K562 (cell line): ENCODE results near the gene SHISA2. TPM values are rescaled to one million over a fixed set of nuclear protein-coding genes. Genes with fewer than 3 reads are reported as not detected.

Source experiments
- ATAC-seq: fragments of 200-7000 bp; cut with Tn5 transposase; 3 replicates; pipeline ENCODE4 v1.9.1; 2020; ENCODE audit warnings: moderate library complexity
- BruUV-seq: library from RNA; stranded (reverse); fragments of 400-500 nt; replicated peaks from 2 replicates; lab custom pipeline; 2021; lab: Mats Ljungman, UMichigan
- CTCF ChIA-PET: fragments of 300-600 bp; formaldehyde crosslinking; extraction: SDS; loops from one replicate; lab custom pipeline; 2021; ENCODE audit warnings: low intra/inter-chr PET ratio; lab: Yijun Ruan, JAX
- POLR2A ChIA-PET: fragments of 300-600, 350-650 bp; sonication (Branson Sonifier 250); formaldehyde crosslinking; extraction: SDS; loops from one replicate; lab custom pipeline; 2021; ENCODE audit warnings: antibody characterized with exemption, inconsistent platforms; lab: Yijun Ruan, JAX
- DNase-seq, 4 experiments: peaks; one replicate each; pipeline versions ENCODE4 v3.0.0 to v3.0.0-alpha.2; 2011 to 2018; ENCODE audit warnings: low spot score in 3 of 4, mixed read lengths in 3 of 4; ENCODE audit errors: extremely low read depth in 1 of 4
- FAIRE-seq: peaks from 2 replicates; lab custom pipeline; 2011; peaks lifted over from hg19 to GRCh38; lab: Jason Lieb, UNC
- H2AFZ ChIP-seq: 2 replicates; pipeline ENCODE4 v1.6.0; 2011; ENCODE audit warnings: low read depth, low read length, control low read depth, inconsistent platforms
- H3K27ac ChIP-seq: fragments of 200-600 bp; 3 replicates; pipeline ENCODE4 v1.8.0; 2011; ENCODE audit warnings: low read depth, mild to moderate bottlenecking, control low read depth, inconsistent platforms, low read length, moderate library complexity, mixed read lengths; ENCODE audit errors: extremely low read depth
- H3K27me3 ChIP-seq, 2 experiments: fragments of 300-600 bp in 1 of 2; 2 replicates in 1 of 2; 3 replicates in 1 of 2; pipeline versions ENCODE4 v1.6.0 to v1.8.0; 2011; ENCODE audit warnings: inconsistent platforms in 2 of 2, low read length in 2 of 2, mild to moderate bottlenecking in 1 of 2, mixed read lengths in 1 of 2, moderate library complexity in 1 of 2; ENCODE audit not compliant: control insufficient read depth in 2 of 2, insufficient read depth in 2 of 2
- H3K36me3 ChIP-seq: fragments of 300-600 bp; 3 replicates; pipeline ENCODE4 v1.8.0; 2011; ENCODE audit warnings: mild to moderate bottlenecking, low read length, inconsistent platforms; ENCODE audit not compliant: control insufficient read depth, insufficient read depth
- H3K4me1 ChIP-seq, 2 experiments: fragments of 200-600 bp in 1 of 2; replicated peaks in 1 of 2; 2 replicates in 1 of 2; 3 replicates in 1 of 2; pipeline versions ENCODE4 v1.5.1 to v1.8.0; 2011; ENCODE audit warnings: inconsistent platforms in 2 of 2, low read length in 2 of 2, mild to moderate bottlenecking in 1 of 2, mixed read lengths in 1 of 2, moderate library complexity in 1 of 2; ENCODE audit not compliant: control insufficient read depth in 2 of 2, insufficient read depth in 2 of 2
- H3K4me2 ChIP-seq: 2 replicates; pipeline ENCODE4 v1.6.1; 2011; ENCODE audit warnings: low read length, control low read depth, inconsistent platforms, mixed read lengths; ENCODE audit not compliant: insufficient read depth
- H3K4me3 ChIP-seq: fragments of 200-600 bp; sonication (generic), shearing (Covaris generic); 2 replicates; pipeline ENCODE4 v1.5.1; 2016; ENCODE audit warnings: control low read depth, inconsistent platforms
- H3K79me2 ChIP-seq: fragments of 200-600 bp; 3 replicates; pipeline ENCODE4 v1.8.0; 2011; ENCODE audit warnings: low read length, inconsistent platforms; ENCODE audit not compliant: control insufficient read depth, insufficient read depth
- H3K9ac ChIP-seq, 2 experiments: 2 replicates each; pipeline versions ENCODE4 v1.6.0 to v1.6.1; 2011; ENCODE audit warnings: low read depth in 2 of 2, low read length in 2 of 2, control low read depth in 1 of 2, inconsistent platforms in 1 of 2, mild to moderate bottlenecking in 1 of 2, mixed read lengths in 1 of 2; ENCODE audit not compliant: insufficient read depth in 1 of 2
- H3K9me1 ChIP-seq: one replicate; pipeline ENCODE4 v1.6.0; 2011; ENCODE audit warnings: inconsistent platforms, mild to moderate bottlenecking, low read length, moderate library complexity; ENCODE audit not compliant: control insufficient read depth, insufficient read depth
- H3K9me3 ChIP-seq: replicated peaks from 2 replicates; pipeline ENCODE4 v1.5.1; 2011; ENCODE audit warnings: low read depth, low read length, inconsistent platforms; ENCODE audit not compliant: control insufficient read depth, insufficient read depth
- H4K20me1 ChIP-seq: replicated peaks from 2 replicates; pipeline ENCODE4 v1.6.1; 2011; ENCODE audit warnings: low read length, inconsistent platforms, mixed read lengths; ENCODE audit not compliant: control insufficient read depth, insufficient read depth
- BACH1 ChIP-seq: fragments of 200-800 bp; sonication (Bioruptor generic); IDR thresholded peaks from 2 replicates; pipeline ENCODE4 v1.6.1; 2016; ENCODE audit warnings: missing genetic modification characterization, missing compliant biosample characterization
- BCLAF1 ChIP-seq, 2 experiments: fragments of 450-650 bp in 1 of 2; IDR thresholded peaks; 2 replicates each; pipeline ENCODE4 v1.6.1; 2011 to 2017; ENCODE audit warnings: low read depth in 2 of 2, antibody characterized with exemption in 1 of 2, borderline replicate concordance in 1 of 2, low read length in 1 of 2, mild to moderate bottlenecking in 1 of 2, mixed read lengths in 1 of 2; ENCODE audit not compliant: control insufficient read depth in 1 of 2
- BMI1 ChIP-seq: fragments of 150-350 bp; IDR thresholded peaks from 2 replicates; pipeline ENCODE4 v1.6.1; 2014; ENCODE audit warnings: low read length
- BRCA1 ChIP-seq, 2 experiments: fragments of 450-650 bp in 1 of 2; sonication (generic) in 1 of 2; formaldehyde crosslinking in 1 of 2; IDR thresholded peaks; 2 replicates each; pipeline versions ENCODE4 v1.5.0 to v1.6.1; 2017 to 2020; ENCODE audit warnings: mild to moderate bottlenecking in 1 of 2, missing genetic modification reagents in 1 of 2
- CHD2 ChIP-seq: IDR thresholded peaks from 2 replicates; pipeline ENCODE4 v1.6.1; 2011; ENCODE audit warnings: low read depth, low read length
- GTF2F1 ChIP-seq: IDR thresholded peaks from 2 replicates; pipeline ENCODE4 v1.6.1; 2011; ENCODE audit warnings: low read depth, low read length, improper control_type of control experiment
- HDGF ChIP-seq: fragments of 450-650 bp; IDR thresholded peaks from 2 replicates; pipeline ENCODE4 v1.6.1; 2016
- HMG20B ChIP-seq: fragments of 250-450 bp; sonication (Bioruptor Pico); IDR thresholded peaks from 2 replicates; pipeline ENCODE4 v1.5.0; 2021; ENCODE audit warnings: mild to moderate bottlenecking
- LEF1 ChIP-seq: fragments of 450-650 bp; IDR thresholded peaks from 2 replicates; pipeline ENCODE4 v1.6.1; 2016; ENCODE audit warnings: mild to moderate bottlenecking
- NFATC3 ChIP-seq: fragments of 450-650 bp; IDR thresholded peaks from 2 replicates; pipeline ENCODE4 v1.6.1; 2017; ENCODE audit warnings: mild to moderate bottlenecking
- SNRNP70 ChIP-seq: fragments of 200-400 bp; formaldehyde crosslinking; optimal IDR thresholded peaks from 2 replicates; pipeline ENCODE3; 2017; ENCODE audit warnings: low read depth, low read length
- TAF1 ChIP-seq: IDR thresholded peaks from 2 replicates; pipeline ENCODE4 v1.6.1; 2011; ENCODE audit warnings: mild to moderate bottlenecking, low read length, moderate library complexity; ENCODE audit not compliant: insufficient read depth, control insufficient read depth, severe bottlenecking; ENCODE audit errors: extremely low read depth
- ZBTB34 ChIP-seq: fragments of 250-450 bp; sonication (Bioruptor Pico); IDR thresholded peaks from 2 replicates; pipeline ENCODE4 v1.8.0; 2021; ENCODE audit warnings: mild to moderate bottlenecking, moderate library complexity
- ZNF75A ChIP-seq: fragments of 450-650 bp; formaldehyde crosslinking; IDR thresholded peaks from 2 replicates; pipeline ENCODE4 v1.4.0; 2020; ENCODE audit warnings: mild to moderate bottlenecking
- WGBS: fragments of 100-300 bp; shearing (Covaris generic); methylation state at CpG from one replicate; pipeline ENCODE4 v1.1.6; 2016; ENCODE audit warnings: low coverage, mixed read lengths; ENCODE audit not compliant: insufficient coverage; ENCODE audit errors: missing lambda C conversion rate; 5-methylcytosine and 5-hydroxymethylcytosine counted together
- in situ Hi-C: fragments of 300-500 bp; cut with MboI; formaldehyde crosslinking; loops from 4 replicates; pipeline ENCODE4 v1.15.0; 2018; ENCODE audit warnings: inconsistent platforms, mixed read lengths
- intact Hi-C: fragments of 100-400 bp; cut with micrococcal nuclease; formaldehyde crosslinking; loops from 2 replicates; pipeline ENCODE4 v1.14.2; 2022
- polyA plus RNA-seq, 8 experiments: library from polyadenylated mRNA; depleted of rRNA in 4 of 8; stranded (reverse) in 5 of 8; unstranded in 3 of 8; fragments of >200 nt; fragmentation: Nextera tagmentation in 2 of 8; fragmentation: Illumina TruSeq in 1 of 8; extraction: Ambion mirVana in 2 of 8; extraction: Trizol in 1 of 8; gene quantifications; 2 replicates each; pipeline versions ENCODE4 v1.2.1 to v1.2.3, GENCODE V29; 2011 to 2014; ENCODE audit warnings: inconsistent platforms in 1 of 8, missing spikeins in 1 of 8
- total RNA-seq, 7 experiments: library from RNA; depleted of rRNA in 6 of 7; stranded (reverse); fragments of >200 nt in 6 of 7; fragmentation: Illumina TruSeq in 2 of 7; extraction: Trizol in 2 of 7; gene quantifications; 2 replicates each; pipeline versions ENCODE4 v1.2.1 to v1.2.3, GENCODE V29; 2011 to 2021; ENCODE audit warnings: low replicate concordance in 1 of 7
- TF ChIP-seq, protein P1 (sequence below), 3 experiments: fragments of 200-800 bp in 1 of 3; sonication (Bioruptor generic) in 1 of 3; sonication (generic) in 1 of 3; formaldehyde crosslinking in 1 of 3; IDR thresholded peaks; 2 replicates each; pipeline versions ENCODE4 v1.6.1 to v1.8.0; 2016 to 2022; ENCODE audit warnings: mild to moderate bottlenecking in 2 of 3, missing compliant biosample characterization in 2 of 3, missing genetic modification characterization in 2 of 3, missing genetic modification reagents in 1 of 3
- TF ChIP-seq, protein P2 (sequence below): fragments of 250-450 bp; sonication (Bioruptor Pico); IDR thresholded peaks from 2 replicates; pipeline ENCODE4 v1.5.1; 2021; ENCODE audit warnings: mild to moderate bottlenecking

The SHISA2 gene
- total and polyA plus RNA-seq, 9 of the 15 experiments (the other 6 are each of a cell fraction or from before 2014, with no cell fraction given): not detected

- H2AFZ ChIP-seq: no peak overlapping the region
- no peaks in the 10 kb centered on the region for H3K9me3 ChIP-seq
- no peak overlapping the region for H3K4me2 ChIP-seq
- 7% methylated on average over 6 of the region's 6 CpGs for WGBS
- POLR2A ChIA-PET: no interaction called here
- H3K4me3 ChIP-seq: no peak overlapping the region
- no peaks in the 10 kb centered on the region for H3K36me3 ChIP-seq
- no peaks in the 10 kb centered on the region for H4K20me1 ChIP-seq
- no TSS peak for BruUV-seq
- intact Hi-C loops (loop anchor here (5.0 kb wide), 1 partner anchor 490 kb away; no protein-coding TSS in a partner anchor), in situ Hi-C loops (loop anchor here (10.0 kb wide), 1 partner anchor 487 kb away; no protein-coding TSS in a partner anchor)
- H3K9ac ChIP-seq: no peak overlapping the region
- no peaks in the 10 kb centered on the region for H3K79me2 ChIP-seq
- CTCF ChIA-PET: no interaction called here
- DNase-seq: no peak
- H3K27me3 ChIP-seq: no peaks in the 10 kb centered on the region
- H3K4me1 ChIP-seq: no peaks in the 10 kb centered on the region
- ATAC-seq: no peak
- no peaks in the 10 kb centered on the region for H3K9me1 ChIP-seq
- H3K27ac ChIP-seq: no peak overlapping the region
- no peak for FAIRE-seq
- TF ChIP-seq, protein P1, sequence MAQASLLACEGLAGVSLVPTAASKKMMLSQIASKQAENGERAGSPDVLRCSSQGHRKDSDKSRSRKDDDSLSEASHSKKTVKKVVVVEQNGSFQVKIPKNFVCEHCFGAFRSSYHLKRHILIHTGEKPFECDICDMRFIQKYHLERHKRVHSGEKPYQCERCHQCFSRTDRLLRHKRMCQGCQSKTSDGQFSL (CRISPR knock-in tag; IDR thresholded peaks at IDR 0.05): no peak
- TF ChIP-seq, protein P1 (tag; IDR thresholded peaks at IDR 0.05): no peak
- TF ChIP-seq SNRNP70 (no peak), ZNF75A (CRISPR knock-in tag) (no peak), LEF1 (no peak), CHD2 (no peak), HMG20B (no peak), BACH1 (tag) (no peak), NFATC3 (no peak), GTF2F1 (no peak), ZBTB34 (no peak), BMI1 (no peak), TAF1 (no peak), BCLAF1 (IDR thresholded peaks at IDR 0.05; ENCODE audit: borderline replicate concordance in 1 of 2, control insufficient read depth in 1 of 2, low read depth in 2 of 2, low read length in 1 of 2) (no peak), BRCA1 (IDR thresholded peaks at IDR 0.05) (no peak), BRCA1 (CRISPR knock-in tag; IDR thresholded peaks at IDR 0.05) (no peak), HDGF (no peak)
- TF ChIP-seq, protein P2, sequence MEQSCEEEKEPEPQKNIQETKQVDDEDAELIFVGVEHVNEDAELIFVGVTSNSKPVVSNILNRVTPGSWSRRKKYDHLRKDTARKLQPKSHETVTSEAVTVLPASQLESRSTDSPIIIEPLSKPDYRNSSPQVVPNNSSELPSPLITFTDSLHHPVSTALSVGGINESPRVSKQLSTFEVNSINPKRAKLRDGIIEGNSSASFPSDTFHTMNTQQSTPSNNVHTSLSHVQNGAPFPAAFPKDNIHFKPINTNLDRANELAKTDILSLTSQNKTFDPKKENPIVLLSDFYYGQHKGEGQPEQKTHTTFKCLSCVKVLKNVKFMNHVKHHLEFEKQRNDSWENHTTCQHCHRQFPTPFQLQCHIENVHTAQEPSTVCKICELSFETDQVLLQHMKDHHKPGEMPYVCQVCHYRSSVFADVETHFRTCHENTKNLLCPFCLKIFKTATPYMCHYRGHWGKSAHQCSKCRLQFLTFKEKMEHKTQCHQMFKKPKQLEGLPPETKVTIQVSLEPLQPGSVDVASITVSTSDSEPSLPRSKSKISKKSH: no peak
Measured at GRCh38 chr13:26061947-26062346, 10.1 kb upstream of the SHISA2 start.
